ENCODE measurements around the gene SIRPB1.

The SIRPB1 gene

GRCh38 chr20:1627200-1627550, 7.4 kb upstream of the SIRPB1 start:
- TF ChIP-seq ZFX (IDR thresholded peaks at IDR 0.05) (no peak), CTCF (conservative IDR thresholded peaks at IDR 0.05) (no peak)
- no peak overlapping the region for H3K27ac ChIP-seq

- TF ChIP-seq CTCF (conservative IDR thresholded peaks at IDR 0.05) (no peak), ZFX (IDR thresholded peaks at IDR 0.05) (no peak)
- H3K27ac ChIP-seq, result no peak overlapping the region
Measured at GRCh38 chr20:1626528-1627199, 6.9 kb upstream of the SIRPB1 start.

- no peak overlapping the region for H3K27ac ChIP-seq
- TF ChIP-seq CTCF (conservative IDR thresholded peaks at IDR 0.05) (no peak), ZFX (IDR thresholded peaks at IDR 0.05) (no peak)
Measured at GRCh38 chr20:1625083-1625690, 5.4 kb upstream of the SIRPB1 start.

GRCh38 chr20:1623501-1624205, 3.8 kb upstream of the SIRPB1 start:
- TF ChIP-seq ZFX (IDR thresholded peaks at IDR 0.05) (no peak), CTCF (conservative IDR thresholded peaks at IDR 0.05) (no peak)
- H3K27ac ChIP-seq, result no peak overlapping the region

GRCh38 chr20:1622450-1622849, 2.6 kb upstream of the SIRPB1 start:
- no peak overlapping the region for H3K27ac ChIP-seq
- TF ChIP-seq ZFX (IDR thresholded peaks at IDR 0.05) (no peak), CTCF (conservative IDR thresholded peaks at IDR 0.05) (no peak)

GRCh38 chr20:1621316-1621715, 1.5 kb upstream of the SIRPB1 start:
- no peak overlapping the region for H3K27ac ChIP-seq
- TF ChIP-seq CTCF (conservative IDR thresholded peaks at IDR 0.05) (no peak), ZFX (IDR thresholded peaks at IDR 0.05) (no peak)

- no peak for TF ChIP-seq ZFX (IDR thresholded peaks at IDR 0.05)
- no peak for TF ChIP-seq CTCF (conservative IDR thresholded peaks at IDR 0.05)
- H3K27ac ChIP-seq, result no peak overlapping the region
Measured at GRCh38 chr20:1618954-1619540, 762 bp downstream of the SIRPB1 start.
